CD1c-positive myeloid dendritic cell (primary cell): ENCODE results near the gene PEX11B.

Experiments
- DNase-seq: peaks from one replicate; pipeline ENCODE4 v3.0.0-alpha.2; 2016; ENCODE audit errors: extremely low spot score

The PEX11B gene, protein sequence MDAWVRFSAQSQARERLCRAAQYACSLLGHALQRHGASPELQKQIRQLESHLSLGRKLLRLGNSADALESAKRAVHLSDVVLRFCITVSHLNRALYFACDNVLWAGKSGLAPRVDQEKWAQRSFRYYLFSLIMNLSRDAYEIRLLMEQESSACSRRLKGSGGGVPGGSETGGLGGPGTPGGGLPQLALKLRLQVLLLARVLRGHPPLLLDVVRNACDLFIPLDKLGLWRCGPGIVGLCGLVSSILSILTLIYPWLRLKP

DNA sequence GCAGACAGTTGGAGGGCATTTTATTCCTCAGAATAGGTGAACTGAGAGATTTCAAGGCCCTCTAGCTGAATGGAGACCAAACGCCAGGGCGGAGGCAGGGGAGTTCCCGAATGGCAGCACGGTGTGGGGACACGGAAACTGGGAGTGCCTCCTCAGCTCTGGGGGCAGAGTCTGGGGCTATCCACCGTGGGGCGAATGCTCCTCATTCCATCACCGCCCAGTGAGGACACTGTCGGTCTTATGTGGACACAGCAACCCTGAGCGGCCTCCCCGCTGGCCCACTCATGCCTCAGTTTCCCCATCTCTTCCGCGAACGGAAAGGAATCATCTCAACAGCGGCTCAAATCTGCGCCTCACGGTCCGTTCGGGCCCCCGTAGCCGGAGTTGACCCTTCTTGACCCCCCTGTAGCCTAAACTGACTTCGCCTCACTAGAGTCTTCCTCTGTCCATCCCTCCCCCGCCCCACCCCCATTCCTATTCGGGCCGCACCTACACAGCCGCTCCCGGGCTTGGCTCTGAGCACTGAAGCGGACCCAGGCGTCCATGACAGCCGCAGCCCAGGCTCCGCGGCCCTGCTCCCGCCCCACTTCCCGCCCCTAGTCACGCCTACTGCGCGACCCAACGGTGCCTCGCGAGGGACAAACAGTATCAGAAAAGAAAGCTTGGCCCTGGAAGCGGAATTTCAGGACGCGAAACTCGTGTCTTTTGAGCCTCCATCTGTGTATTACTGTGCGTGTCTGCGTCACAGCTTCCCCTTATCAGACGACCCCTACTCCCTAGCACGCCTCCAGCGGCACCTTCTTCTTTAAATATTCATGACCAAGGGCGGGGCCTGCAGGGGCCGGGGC is at the start of gene PEX11B:
Gene PEX11B (minus strand): TSS at position 574 of the 848 bp plus-strand sequence. CDS start 29 bp downstream, at position 545.
- DNase-seq: peak; percentile 95

DNA sequence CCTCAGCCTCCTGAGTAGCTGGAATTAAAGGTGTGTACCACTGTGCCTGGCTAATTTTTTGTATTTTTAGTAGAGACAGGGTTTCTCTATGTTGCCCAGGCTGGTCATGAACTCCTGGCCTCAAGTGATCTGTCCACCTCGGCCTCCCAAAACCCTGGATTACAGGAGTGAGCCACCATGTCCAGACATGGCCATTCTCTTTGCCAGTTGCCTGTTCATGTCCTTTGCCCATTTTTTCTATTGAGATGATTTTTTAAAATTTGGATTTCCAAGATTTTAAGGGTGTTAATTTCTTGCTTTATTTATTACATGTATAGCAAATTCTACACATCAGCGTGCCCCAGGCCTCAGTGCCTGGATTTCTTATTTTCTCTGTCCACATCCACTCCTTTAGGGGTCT is 48.8 kb upstream of the PEX11B start:
- DNase-seq: no peak

DNA sequence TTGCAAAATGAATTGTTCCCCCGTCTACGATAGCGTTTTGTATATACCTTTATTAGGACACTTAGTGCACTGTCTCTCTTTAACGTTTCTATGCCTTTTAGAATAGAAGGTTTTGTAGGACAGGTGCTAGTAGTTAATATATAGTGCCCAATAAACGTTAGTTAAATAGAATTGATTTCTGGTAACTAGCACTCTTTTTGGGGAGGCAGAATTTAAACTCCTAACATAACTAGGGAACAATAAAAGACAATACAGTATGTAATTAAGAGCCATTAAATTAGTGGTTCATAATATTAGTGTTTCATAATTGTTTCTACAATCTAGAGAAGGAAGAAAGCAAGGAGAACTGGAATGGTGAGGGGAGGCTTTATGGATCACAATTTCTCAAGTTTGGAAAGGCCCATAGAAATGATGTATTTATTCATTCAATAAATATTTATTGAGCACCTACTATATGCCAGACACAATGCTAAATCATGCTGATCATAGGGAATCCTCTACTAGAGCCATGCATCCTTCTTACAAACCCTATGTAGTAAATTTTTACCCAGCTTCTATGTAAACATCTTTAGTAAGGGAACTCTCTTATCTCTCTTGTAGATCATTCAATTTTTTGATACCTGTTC is 46.7 kb upstream of the PEX11B start:
- DNase-seq: no peak

DNA sequence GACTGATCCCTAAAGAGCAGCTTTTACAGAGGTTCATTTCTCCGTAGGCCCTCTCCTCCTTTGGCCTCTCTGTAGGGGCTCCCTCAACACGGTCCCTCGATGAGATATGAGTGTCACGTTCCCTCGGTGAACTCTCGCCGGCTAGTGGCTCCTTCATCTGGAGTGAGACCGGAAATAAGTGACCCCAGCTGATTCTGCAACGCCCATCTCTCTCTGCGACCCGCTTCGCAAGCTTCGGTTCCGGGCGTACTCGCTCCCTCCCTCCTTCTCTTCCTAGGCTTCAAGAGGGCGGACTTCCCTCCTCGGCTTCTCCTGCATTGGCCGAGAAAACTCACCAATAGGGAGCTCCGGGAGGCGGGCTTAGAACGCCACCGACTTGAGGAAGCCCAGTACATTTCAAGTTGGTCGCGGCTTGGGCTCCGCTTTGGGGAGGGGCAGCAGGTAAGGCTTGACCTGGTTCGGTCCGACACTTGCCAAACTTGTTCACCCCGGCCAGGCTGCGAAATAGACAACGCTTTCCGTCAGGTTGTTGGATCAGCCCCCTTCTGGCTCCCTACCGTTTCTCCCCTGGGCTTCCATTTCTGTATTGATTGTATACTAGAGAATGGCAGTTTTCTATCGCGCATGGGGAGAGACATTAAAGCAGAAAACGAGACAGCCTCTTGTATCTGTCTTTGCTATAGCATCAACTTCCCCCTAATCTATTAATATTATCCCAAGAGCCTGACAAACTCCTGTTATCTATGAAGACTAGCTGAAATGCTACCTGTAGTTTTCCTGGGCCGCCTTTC is 46.0 kb upstream of the PEX11B start, which contains the start of the genes ANKRD34A and POLR3GL:
Gene ANKRD34A (minus strand): TSS at position 248 of the 791 bp plus-strand sequence. CDS start 2,816 bp downstream, outside the sequence.
Gene POLR3GL (plus strand): TSS at position 363 of the 791 bp plus-strand sequence. CDS start 10,176 bp downstream, outside the sequence.
- DNase-seq: peak; percentile 96

DNA sequence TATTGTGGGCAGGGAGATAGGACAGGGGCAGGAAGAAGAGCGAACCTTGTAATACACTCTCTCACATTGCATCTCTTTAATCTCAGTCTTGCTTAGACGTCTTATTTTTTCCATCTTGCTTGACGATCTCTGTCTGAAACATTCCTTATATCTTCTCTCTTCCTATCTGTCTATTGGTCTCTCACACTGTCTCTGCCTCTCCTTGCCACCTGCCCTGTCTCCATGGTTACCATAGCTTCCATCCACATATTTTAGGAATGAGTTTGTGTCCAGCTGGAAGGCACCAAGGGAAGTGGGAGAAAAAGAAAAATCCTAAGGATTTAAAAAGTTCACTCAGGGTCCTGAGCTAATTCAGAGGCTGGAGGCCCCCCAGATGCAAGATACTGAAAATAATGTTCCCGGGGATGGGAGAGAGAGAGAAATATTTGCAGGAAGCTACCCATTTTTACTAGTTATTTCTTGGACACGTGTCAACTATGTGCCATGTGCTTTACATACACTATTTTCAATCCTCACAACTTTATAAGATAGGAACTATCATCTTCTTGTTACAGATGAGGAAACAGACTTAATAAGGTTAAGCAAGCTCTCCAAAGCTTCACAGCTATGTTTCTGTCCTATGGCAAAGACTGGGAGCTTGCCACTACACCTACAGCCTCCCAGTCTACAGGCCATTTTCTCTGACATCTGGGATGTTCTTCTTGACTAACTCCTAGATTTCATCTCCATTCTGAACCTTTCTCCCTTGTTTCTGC is 44.9 kb upstream of the PEX11B start:
- no peak for DNase-seq

DNA sequence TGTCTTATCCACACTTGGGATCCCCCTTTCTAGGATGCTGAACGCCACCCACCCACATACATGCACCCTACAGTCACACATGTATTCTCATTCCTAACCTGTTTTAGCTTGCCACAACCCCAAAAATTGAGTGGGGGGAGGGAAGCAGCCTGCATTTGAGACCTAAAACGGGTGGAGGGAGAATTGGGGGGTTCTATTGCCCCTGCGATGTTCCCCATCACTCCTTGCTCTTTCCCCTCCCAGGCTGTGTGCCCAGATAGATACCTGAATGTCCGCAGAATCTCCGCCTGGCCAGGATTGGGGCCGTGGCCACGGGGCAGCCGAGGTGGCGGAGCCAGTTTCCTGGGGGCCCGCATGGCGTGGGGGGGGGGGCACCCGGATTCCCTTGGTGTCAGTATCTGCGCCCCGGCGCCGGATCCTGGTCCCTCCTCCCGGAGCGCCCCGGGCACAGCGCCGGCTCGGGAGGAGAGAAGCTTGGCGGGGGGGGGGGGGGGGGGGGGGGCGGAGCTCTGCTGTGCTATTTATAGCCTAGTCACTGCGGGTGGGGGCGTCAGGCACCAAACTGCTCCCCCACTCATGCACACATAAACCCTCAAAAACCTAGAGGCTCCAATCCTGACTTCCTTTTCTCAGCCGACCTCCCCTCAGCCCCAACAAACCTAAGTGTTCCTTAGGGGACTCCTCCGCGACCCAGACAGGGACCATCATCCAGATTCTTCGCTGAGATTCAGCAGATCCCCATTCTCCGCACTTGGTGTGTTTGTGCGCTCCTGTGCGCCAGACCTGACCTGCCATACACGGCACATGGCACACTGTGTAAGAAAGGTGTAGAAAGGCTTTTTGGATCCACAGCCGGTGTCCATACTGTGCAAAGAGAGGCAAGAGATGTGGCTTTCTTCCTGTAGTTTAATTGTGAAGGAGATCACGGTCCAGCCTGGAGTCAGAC is 43.9 kb upstream of the PEX11B start:
- peak; percentile 30 for DNase-seq

DNA sequence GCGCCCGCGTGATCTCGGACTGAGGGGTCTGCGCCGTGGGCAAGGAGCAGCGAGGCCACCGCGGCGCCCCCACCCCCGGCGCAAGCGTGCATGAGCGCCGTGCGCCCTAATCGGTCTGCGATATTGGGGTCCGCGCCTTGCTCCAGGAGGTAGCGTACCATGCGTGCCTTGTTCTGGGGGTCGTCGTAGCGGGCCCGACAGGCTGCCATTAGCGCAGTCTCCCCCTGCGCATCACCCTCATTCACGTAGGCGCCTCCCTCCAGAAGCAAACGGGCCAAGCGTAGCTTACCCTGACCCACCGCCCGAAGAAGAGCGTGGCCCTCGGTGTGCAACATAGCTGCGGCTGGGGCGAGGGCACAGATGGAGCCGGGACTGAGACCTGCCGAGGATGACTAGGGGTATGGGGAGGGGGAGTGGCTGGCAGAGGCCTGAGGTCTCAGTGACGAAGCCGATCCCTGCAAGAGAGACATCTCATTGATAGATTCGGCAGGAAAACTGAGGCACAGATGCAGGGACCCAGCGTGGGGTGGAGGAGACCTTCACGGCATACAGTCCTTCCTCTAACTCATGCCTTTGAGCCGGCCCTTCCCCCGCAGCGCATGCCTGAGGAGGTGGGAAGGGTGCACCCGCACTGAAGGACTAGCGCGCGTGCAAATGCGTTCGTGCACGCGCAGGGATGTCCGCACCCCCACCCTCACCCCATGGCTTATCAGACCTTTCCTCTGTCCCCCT is 43.1 kb upstream of the PEX11B start:
- peak; percentile 44 for DNase-seq

DNA sequence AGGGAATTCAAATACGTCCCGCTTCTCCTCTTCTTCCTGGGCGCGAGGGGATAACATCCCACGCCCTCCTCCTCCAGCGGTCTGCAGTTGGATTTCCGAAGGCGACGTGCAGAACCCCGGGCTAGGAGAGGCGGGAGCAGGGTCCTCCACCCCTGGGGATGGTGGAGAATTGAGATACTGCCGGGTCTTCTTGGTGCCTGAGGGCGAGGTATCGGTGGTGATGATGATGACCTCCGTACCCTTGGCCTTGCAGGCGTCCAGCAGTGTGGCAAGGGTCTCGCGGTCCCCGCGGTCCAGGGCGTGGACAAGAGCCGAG is 42.5 kb upstream of the PEX11B start:
- DNase-seq: no peak

DNA sequence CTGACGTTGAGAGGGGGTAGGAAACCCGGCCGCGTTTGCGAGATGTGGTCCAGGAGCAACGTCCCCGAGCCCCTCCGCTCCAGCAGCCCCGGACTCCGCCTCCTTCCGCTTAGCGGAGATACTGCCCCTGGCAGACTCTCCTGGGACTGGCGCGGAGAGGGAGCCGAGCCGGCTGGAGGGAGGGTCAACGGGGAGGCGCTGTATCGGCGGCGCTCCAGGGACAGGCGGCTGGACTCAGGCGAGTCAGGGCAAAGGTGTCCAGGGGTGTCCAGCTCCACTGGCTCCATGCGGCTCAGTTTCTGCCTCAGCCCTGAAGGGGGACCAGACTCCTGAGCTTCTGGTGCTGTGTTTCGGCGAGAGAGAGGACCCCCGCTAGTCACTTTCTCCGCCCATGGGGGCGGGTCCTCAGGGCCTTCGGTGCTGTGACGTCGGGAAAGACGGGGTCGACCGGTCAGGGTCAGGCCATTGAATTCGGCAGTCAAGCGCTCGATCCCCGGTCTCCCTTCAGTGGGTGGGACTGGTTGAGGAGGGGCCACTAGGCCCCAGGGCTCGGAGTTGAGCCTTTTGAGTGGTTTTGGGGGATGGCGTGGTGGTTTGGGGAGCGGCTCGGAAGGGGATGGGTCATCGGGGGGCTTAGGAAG is 42.1 kb upstream of the PEX11B start:
- peak; percentile 67 for DNase-seq

DNA sequence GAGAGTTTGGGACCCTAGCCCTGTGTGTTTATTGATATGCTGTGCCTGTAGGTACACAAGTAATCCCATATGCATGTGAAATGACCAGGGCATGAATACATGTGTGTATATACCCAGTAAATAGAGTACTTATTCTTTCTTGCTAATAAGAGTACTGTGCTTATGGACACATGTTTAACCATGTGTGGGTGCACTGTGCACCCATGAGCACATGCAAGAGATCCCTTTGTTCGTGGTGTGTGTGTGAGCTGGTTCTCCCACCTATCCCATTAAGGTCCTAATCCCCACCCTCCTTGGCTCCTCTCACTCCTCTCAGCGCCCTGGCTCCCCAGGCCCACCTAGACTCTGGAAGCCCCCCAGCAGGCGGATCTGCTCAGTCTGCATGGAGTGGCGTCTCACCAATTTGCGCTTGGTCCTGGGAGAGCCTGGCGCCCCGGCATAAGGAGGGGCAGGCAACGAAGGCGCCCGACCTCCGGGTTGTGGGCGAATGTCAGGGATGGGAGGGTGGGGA is 41.5 kb upstream of the PEX11B start:
- DNase-seq: no peak

DNA sequence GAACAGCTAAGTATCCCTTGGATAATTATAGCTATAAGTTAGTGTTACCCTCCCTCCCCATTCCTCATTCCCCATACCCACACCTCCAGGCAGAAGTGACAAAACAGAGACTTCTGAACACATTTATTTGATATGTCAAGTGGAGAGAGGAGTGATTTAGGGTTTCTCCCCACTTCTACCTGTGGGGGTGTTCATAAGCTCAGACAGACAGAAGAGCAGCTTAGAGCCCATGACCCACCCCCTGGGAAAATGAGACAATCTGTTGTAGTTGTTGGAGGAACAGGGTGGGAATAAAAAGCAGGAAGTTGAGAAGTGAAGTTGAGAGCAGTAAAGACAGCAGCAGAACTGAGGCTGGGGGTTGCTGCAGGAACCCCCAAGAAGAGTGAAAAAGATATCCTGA is 40.8 kb upstream of the PEX11B start:
- peak; percentile 19 for DNase-seq

DNA sequence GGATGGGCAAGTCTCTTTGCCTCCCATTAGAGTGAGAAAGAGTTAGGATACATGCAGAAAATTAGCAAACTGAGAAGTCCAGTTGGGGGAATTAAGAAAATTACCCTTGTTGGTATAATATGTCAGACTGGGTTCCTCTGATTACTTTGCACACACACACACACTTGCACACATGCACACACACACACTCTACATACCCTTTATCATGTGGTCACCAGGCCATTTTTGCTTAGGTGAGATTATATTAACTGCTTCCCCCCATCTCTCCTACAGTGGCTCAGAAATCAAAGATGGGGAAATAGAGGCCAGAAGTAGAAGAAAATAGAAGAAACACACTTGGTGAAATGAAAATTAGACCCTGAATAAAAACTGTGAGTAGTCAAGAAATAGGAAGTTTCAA is 40.2 kb upstream of the PEX11B start:
- no peak for DNase-seq

DNA sequence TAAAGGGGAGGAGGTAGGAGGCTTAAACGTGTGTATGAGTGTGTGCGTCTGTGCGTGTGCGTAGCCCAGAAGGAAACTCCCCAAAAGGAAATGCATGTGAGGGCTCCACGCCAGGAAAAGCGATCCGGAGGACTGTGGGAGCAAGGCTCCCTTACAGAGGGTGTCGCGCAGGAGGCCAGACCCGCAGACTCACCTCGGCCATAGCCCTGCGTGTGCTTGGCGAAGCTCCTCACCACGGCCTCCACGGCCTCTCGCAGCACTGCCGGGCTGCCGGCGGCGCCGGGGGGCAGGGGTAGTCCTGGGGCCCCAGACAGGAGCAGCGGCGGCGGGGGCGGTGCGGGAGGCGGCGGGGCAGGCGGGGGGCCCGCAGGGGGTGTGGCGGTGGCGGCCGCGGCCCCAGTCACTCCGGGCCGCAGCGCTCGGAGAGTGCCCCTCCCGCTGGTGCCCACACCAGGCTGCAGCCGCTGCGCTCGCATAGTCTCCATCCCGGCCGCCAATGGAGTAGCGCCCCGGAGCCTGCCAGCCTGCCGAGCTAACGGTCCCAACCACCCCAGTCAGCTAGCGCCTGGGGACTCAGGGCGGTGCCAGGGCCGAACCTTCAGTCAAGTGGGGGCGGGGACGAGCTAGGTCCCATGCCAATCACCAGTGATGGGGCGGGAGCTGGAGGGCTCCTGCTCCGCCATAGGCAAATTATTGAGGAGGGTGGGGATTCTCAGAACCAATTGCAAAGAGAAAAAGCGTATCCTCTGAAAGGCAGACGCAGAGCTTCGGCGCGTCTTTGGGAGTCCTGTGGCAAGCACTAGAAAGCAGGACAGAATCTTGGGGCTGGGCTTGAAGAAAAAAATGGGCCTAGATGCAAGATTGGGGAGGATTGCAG is 39.2 kb upstream of the PEX11B start, which contains the start of gene LIX1L:
Gene LIX1L (minus strand): TSS at position 575 of the 877 bp plus-strand sequence. CDS start 90 bp downstream, at position 485.
- DNase-seq: peak; percentile 98

DNA sequence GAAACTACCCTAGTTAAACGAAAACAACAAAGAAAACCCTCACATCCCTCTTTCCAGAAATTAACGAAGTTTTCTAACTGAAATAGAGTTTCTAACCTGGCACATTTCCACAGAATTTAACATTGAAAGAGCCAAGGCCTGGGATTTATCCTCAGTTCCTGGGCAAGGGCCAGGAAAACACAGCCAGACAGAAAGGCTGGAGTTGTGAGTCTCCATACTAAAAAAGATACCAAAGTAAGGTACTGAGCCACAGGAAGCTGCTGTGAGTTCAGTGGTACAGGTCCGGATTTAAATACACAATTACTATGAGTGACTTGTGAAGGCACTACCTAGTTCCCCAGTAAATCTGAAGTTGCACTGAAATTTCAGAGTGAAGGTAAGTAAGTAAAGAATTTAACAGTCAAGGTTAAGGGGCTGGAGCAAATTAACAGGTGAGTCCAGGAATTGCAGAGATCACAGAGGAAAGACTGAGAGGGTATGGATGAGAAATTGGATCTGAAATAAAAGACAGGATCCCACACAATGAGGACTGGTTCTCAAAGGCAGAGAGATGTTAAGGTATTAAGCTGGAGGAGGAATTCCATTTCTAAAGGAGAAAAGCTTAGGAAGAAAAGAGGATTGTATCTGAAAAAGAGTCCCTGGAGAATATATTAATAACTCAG is 38.4 kb upstream of the PEX11B start:
- DNase-seq: peak; percentile 12

DNA sequence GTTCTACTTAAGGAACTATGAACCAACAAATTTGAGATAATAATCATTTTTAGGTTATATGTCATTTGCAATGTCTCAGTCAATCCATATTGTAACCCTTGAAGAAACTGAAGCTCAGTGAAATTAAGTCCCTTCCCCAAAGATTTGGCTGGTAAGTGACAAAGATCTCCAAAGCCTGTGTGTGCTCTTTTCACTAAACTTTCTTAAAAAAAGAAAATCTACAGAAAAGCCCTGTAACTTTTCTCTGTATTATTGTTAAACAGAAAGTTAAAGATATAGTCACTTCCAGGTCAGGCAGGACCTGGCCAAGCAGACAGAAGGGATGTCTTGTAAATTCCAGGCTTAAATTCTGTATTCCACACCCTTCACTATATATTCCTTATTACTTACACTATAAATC is 37.8 kb upstream of the PEX11B start:
- no peak for DNase-seq

DNA sequence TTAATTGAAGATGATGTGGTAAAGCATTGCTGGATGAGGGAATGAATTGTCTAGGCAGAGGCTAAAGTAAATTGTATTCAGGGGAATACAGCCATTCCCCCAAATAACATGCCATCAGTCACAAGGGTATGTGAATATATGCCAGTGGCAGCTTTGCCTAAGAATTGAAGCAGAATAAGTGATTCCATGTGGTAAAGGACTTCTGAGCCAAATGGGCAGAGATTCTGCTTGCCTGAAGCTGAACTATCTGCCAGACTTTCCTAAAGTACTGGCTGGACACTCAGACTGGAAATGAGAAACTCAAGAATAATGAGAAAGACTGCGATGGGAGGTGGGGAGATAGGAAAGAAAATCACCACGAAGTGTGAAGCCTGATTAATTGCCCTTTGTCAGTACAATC is 36.9 kb upstream of the PEX11B start:
- DNase-seq: no peak

DNA sequence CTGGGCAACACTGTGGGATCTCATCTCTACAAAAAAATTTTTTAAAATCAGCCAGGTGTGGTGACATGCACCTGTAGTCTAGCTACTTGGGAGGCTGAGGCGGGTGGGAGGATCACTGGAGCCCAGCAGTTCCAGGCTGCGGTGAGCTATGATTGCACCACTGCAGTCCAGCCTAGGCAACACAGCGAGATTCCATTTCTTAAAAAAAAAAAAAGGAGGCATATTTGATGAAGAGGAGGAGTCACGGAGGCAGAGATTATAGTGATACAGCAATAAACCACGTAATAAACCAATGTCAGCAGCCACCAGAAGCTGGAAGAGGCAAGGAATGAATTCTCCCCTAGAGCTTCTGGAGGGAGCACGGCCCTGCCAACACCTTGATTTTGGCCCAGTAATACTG is 35.3 kb upstream of the PEX11B start:
- no peak for DNase-seq
